Activated CD4-positive, alpha-beta T cell treated with anti-CD3 and anti-CD28 coated beads, Interleukin-2, amount 10 ng/mL, durations not matched to agents 24 days and 14 days (primary cell): ENCODE results near the gene TRIM3. TPM values are rescaled to one million over a fixed set of nuclear protein-coding genes. Genes with fewer than 3 reads are reported as not detected.

Source experiments
- DNase-seq: peaks from one replicate; pipeline ENCODE4 v3.0.0; 2022
- H3K27ac Mint-ChIP-seq: one replicate; pipeline ENCODE4 v1.8.0; 2022; ENCODE audit warnings: mild to moderate bottlenecking, mixed read lengths
- H3K27me3 Mint-ChIP-seq: one replicate; pipeline ENCODE4 v1.8.0; 2022; ENCODE audit warnings: mixed read lengths
- H3K36me3 Mint-ChIP-seq: one replicate; pipeline ENCODE4 v1.8.0; 2022; ENCODE audit warnings: low read depth, mild to moderate bottlenecking, mixed read lengths
- H3K4me1 Mint-ChIP-seq: one replicate; pipeline ENCODE4 v1.8.0; 2021; ENCODE audit warnings: mixed read lengths
- H3K4me3 Mint-ChIP-seq: one replicate; pipeline ENCODE4 v1.8.0; 2022; ENCODE audit warnings: mild to moderate bottlenecking, moderate library complexity, mixed read lengths
- H3K9me3 Mint-ChIP-seq: one replicate; pipeline ENCODE4 v1.8.0; 2021; ENCODE audit warnings: mixed read lengths
- intact Hi-C: fragments of 100-400 bp; cut with micrococcal nuclease; formaldehyde crosslinking; loops from one replicate; pipeline ENCODE4 v1.15.1; 2023
- total RNA-seq: library from RNA; stranded (reverse); gene quantifications from 2 replicates; pipeline ENCODE4 v1.2.3, GENCODE V29; 2022

TRIM3 gene
- total RNA-seq, 1 donor from 2014 or later: 4.1 TPM

- Mint-ChIP-seq H3K9me3 (no peaks in the 10 kb centered on the region), H3K27me3 (no peaks in the 10 kb centered on the region), H3K27ac (no peak overlapping the region), H3K4me3 (no peak overlapping the region), H3K4me1 (peaks cover 11% of the 10 kb centered on the region), H3K36me3 (peaks cover 13% of the 10 kb centered on the region)
- intact Hi-C loops: loop anchor here (1.0 to 10.0 kb wide), 5 partner anchors 11 to 729 kb away; partner anchors contain the start of genes CNGA4, FHIP1B, ILK and RRP8
- peak; percentile 82 for DNase-seq
Observed at GRCh38 chr11:6413791-6414201, 59.9 kb downstream of the TRIM3 start.

GRCh38 chr11:6411594-6412031, 62.1 kb downstream of the TRIM3 start:
- Mint-ChIP-seq H3K4me3 (no peak overlapping the region), H3K27me3 (no peaks in the 10 kb centered on the region)
- intact Hi-C loops: loop anchor here (10.0 kb wide), 3 partner anchors 177 to 727 kb away; partner anchors contain the start of genes CNGA4, FHIP1B, ILK and RRP8

GRCh38 chr11:6410695-6411430, 62.9 kb downstream of the TRIM3 start:
- H3K27ac Mint-ChIP-seq: no peak overlapping the region
- no peaks in the 10 kb centered on the region for H3K27me3 Mint-ChIP-seq
- H3K9me3 Mint-ChIP-seq: no peaks in the 10 kb centered on the region
- no peak for DNase-seq
- H3K36me3 Mint-ChIP-seq: peaks cover 16% of the 10 kb centered on the region
- H3K4me3 Mint-ChIP-seq: no peak overlapping the region
- intact Hi-C loops: loop anchor here (10.0 kb wide), 3 partner anchors 176 to 726 kb away; partner anchors contain the start of genes CNGA4, FHIP1B, ILK and RRP8
- peaks cover 30% of the 10 kb centered on the region for H3K4me1 Mint-ChIP-seq

More at GRCh38 chr11:6411594-6412031, 62.1 kb downstream of the TRIM3 start:
- peaks cover 22% of the 10 kb centered on the region for H3K4me1 Mint-ChIP-seq
- no peak overlapping the region for H3K27ac Mint-ChIP-seq
- H3K36me3 Mint-ChIP-seq: peaks cover 16% of the 10 kb centered on the region
- no peak for DNase-seq
- H3K9me3 Mint-ChIP-seq: no peaks in the 10 kb centered on the region

- no peak overlapping the region for H3K4me3 Mint-ChIP-seq
- H3K27me3 Mint-ChIP-seq: no peaks in the 10 kb centered on the region
- H3K36me3 Mint-ChIP-seq: peaks cover 14% of the 10 kb centered on the region
- no peak overlapping the region for H3K27ac Mint-ChIP-seq
- no peak for DNase-seq
- peaks cover 57% of the 10 kb centered on the region for H3K4me1 Mint-ChIP-seq
- intact Hi-C loops: no loop called here
- H3K9me3 Mint-ChIP-seq: no peaks in the 10 kb centered on the region
Observed at GRCh38 chr11:6406370-6406769, 67.4 kb downstream of the TRIM3 start.

GRCh38 chr11:6405846-6406245, 67.9 kb downstream of the TRIM3 start:
- peaks cover 61% of the 10 kb centered on the region for H3K4me1 Mint-ChIP-seq
- DNase-seq: no peak
- no peak overlapping the region for H3K27ac Mint-ChIP-seq

GRCh38 chr11:6405052-6405667, 68.6 kb downstream of the TRIM3 start:
- Mint-ChIP-seq H3K27ac (no peak overlapping the region), H3K36me3 (peaks cover 20% of the 10 kb centered on the region), H3K9me3 (no peaks in the 10 kb centered on the region), H3K4me1 (peaks cover 61% of the 10 kb centered on the region), H3K27me3 (no peaks in the 10 kb centered on the region), H3K4me3 (no peak overlapping the region)
- no peak for DNase-seq
- intact Hi-C loops: no loop called here

More at GRCh38 chr11:6405846-6406245, 67.9 kb downstream of the TRIM3 start:
- no peaks in the 10 kb centered on the region for H3K27me3 Mint-ChIP-seq
- no peaks in the 10 kb centered on the region for H3K9me3 Mint-ChIP-seq
- peaks cover 16% of the 10 kb centered on the region for H3K36me3 Mint-ChIP-seq
- H3K4me3 Mint-ChIP-seq: no peak overlapping the region
- intact Hi-C loops: no loop called here

GRCh38 chr11:6404342-6405051, 69.2 kb downstream of the TRIM3 start:
- intact Hi-C loops: loop anchor here (5.0 kb wide), 2 partner anchors 33 to 278 kb away; partner anchors contain the start of gene MRPL17
- H3K9me3 Mint-ChIP-seq: no peaks in the 10 kb centered on the region
- peaks cover 61% of the 10 kb centered on the region for H3K4me1 Mint-ChIP-seq
- H3K4me3 Mint-ChIP-seq: peak overlapping the region; percentile 26
- DNase-seq: peak; percentile 61
- H3K27me3 Mint-ChIP-seq: no peaks in the 10 kb centered on the region
- H3K36me3 Mint-ChIP-seq: peaks cover 24% of the 10 kb centered on the region
- no peak overlapping the region for H3K27ac Mint-ChIP-seq

- no peak for DNase-seq
- intact Hi-C loops: loop anchor here (5.0 kb wide), 2 partner anchors 34 to 279 kb away; partner anchors contain the start of gene MRPL17
- Mint-ChIP-seq H3K36me3 (peaks cover 27% of the 10 kb centered on the region), H3K4me1 (peaks cover 60% of the 10 kb centered on the region), H3K4me3 (peak overlapping the region; percentile 85), H3K27ac (peak overlapping the region; percentile 96), H3K27me3 (no peaks in the 10 kb centered on the region), H3K9me3 (no peaks in the 10 kb centered on the region)
Observed at GRCh38 chr11:6403539-6403938, 70.2 kb downstream of the TRIM3 start.

GRCh38 chr11:6402561-6402981, 71.2 kb downstream of the TRIM3 start:
- H3K4me3 Mint-ChIP-seq: peak overlapping the region; percentile 85
- H3K36me3 Mint-ChIP-seq: peaks cover 33% of the 10 kb centered on the region
- H3K4me1 Mint-ChIP-seq: peaks cover 57% of the 10 kb centered on the region
- no peaks in the 10 kb centered on the region for H3K27me3 Mint-ChIP-seq
- H3K27ac Mint-ChIP-seq: peak overlapping the region; percentile 96
- no peaks in the 10 kb centered on the region for H3K9me3 Mint-ChIP-seq
- intact Hi-C loops: loop anchor here (1.0 to 5.0 kb wide), 5 partner anchors 11 to 280 kb away; partner anchors contain the start of genes MRPL17 and SMPD1
- peak; percentile 95 for DNase-seq

- no peaks in the 10 kb centered on the region for H3K9me3 Mint-ChIP-seq
- H3K36me3 Mint-ChIP-seq: peaks cover 38% of the 10 kb centered on the region
- H3K4me3 Mint-ChIP-seq: peak overlapping the region; percentile 85
- peak; percentile 80 for DNase-seq
- H3K27me3 Mint-ChIP-seq: no peaks in the 10 kb centered on the region
- intact Hi-C loops: loop anchor here (1.0 to 5.0 kb wide), 5 partner anchors 11 to 280 kb away; partner anchors contain the start of genes MRPL17 and SMPD1
- H3K4me1 Mint-ChIP-seq: peaks cover 55% of the 10 kb centered on the region
- peak overlapping the region; percentile 96 for H3K27ac Mint-ChIP-seq
Observed at GRCh38 chr11:6402061-6402470, 71.7 kb downstream of the TRIM3 start.

- Mint-ChIP-seq H3K36me3 (peaks cover 41% of the 10 kb centered on the region), H3K9me3 (no peaks in the 10 kb centered on the region), H3K27ac (peak overlapping the region; percentile 96), H3K4me3 (no peak overlapping the region), H3K4me1 (peaks cover 49% of the 10 kb centered on the region), H3K27me3 (no peaks in the 10 kb centered on the region)
- DNase-seq: no peak
- intact Hi-C loops: loop anchor here (5.0 kb wide), 2 partner anchors 36 to 281 kb away; partner anchors contain the start of gene MRPL17
Observed at GRCh38 chr11:6401464-6401863, 72.3 kb downstream of the TRIM3 start.

GRCh38 chr11:6400431-6401345, 73.1 kb downstream of the TRIM3 start:
- intact Hi-C loops: loop anchor here (5.0 kb wide), 2 partner anchors 37 to 282 kb away; partner anchors contain the start of gene MRPL17
- Mint-ChIP-seq H3K4me3 (peak overlapping the region; percentile 24), H3K36me3 (peaks cover 46% of the 10 kb centered on the region), H3K4me1 (peaks cover 45% of the 10 kb centered on the region), H3K9me3 (no peaks in the 10 kb centered on the region), H3K27ac (no peak overlapping the region), H3K27me3 (no peaks in the 10 kb centered on the region)
- DNase-seq: no peak
